Suprapubic skin (tissue), 4 donors: ENCODE results near the gene CHTOP. TPM values are rescaled to one million over a fixed set of nuclear protein-coding genes. Genes with fewer than 3 reads are reported as not detected.
A peak's percentile ranks its signal among the peaks of the same experiment; 100 is the strongest.

Experiments
- DNase-seq, 2 donors: peaks; one replicate each; pipeline ENCODE4 v3.0.0-alpha.2; 2019; ENCODE audit warnings: low spot score in 2 of 2
- H3K27ac ChIP-seq: fragments of 200-600 bp; sonication (generic); one replicate; pipeline ENCODE4 v1.5.1; 2019
- H3K27me3 ChIP-seq: fragments of 200-600 bp; sonication (generic); one replicate; pipeline ENCODE4 v1.5.1; 2019
- H3K36me3 ChIP-seq: fragments of 200-600 bp; sonication (generic); one replicate; pipeline ENCODE4 v1.5.1; 2019
- H3K4me1 ChIP-seq: fragments of 200-600 bp; sonication (generic); one replicate; pipeline ENCODE4 v1.5.1; 2019
- H3K4me3 ChIP-seq: fragments of 200-600 bp; sonication (generic); one replicate; pipeline ENCODE4 v1.5.1; 2019; ENCODE audit warnings: mild to moderate bottlenecking
- H3K9me3 ChIP-seq: fragments of 200-600 bp; sonication (generic); one replicate; pipeline ENCODE4 v1.5.1; 2019
- EP300 ChIP-seq: sonication (generic); formaldehyde crosslinking; IDR thresholded peaks from one replicate; pipeline ENCODE4 v1.6.1; 2017; ENCODE audit warnings: antibody characterized with exemption
- POLR2A ChIP-seq, 2 donors: fragments of 450-650 bp; IDR thresholded peaks; one replicate each; pipeline ENCODE4 v1.6.1; 2017; ENCODE audit warnings: antibody characterized with exemption in 2 of 2, mild to moderate bottlenecking in 2 of 2, moderate library complexity in 2 of 2
- POLR2AphosphoS5 ChIP-seq, 3 donors: sonication (generic); formaldehyde crosslinking; IDR thresholded peaks; one replicate each; pipeline ENCODE4 v1.6.1; 2017; ENCODE audit warnings: antibody characterized with exemption in 3 of 3
- WGBS: methylation state at CpG from one replicate; pipeline ENCODE4 v1.1.5; 2018; 5-methylcytosine and 5-hydroxymethylcytosine counted together
- total RNA-seq, 4 donors: library from RNA; depleted of rRNA; stranded (reverse); fragments of >200 nt; gene quantifications; one replicate each; pipeline ENCODE4 v1.1.0, GENCODE V29; 2016
- TF ChIP-seq, protein P1 (sequence below), 2 donors: fragments of 200-600 bp in 1 of 2; fragments of 450-650 bp in 1 of 2; sonication (generic) in 1 of 2; IDR thresholded peaks; one replicate each; pipeline ENCODE4 v1.5.1; 2016 to 2019; ENCODE audit warnings: antibody characterized with exemption in 2 of 2, mild to moderate bottlenecking in 1 of 2, moderate library complexity in 1 of 2

Gene CHTOP
- total RNA-seq, 4 donors from 2014 or later = 56.8 to 78.1 (median 58.2) TPM

- WGBS = 64% methylated on average over 6 of the region's 6 CpGs
- TF ChIP-seq POLR2AphosphoS5 (IDR thresholded peaks at IDR 0.05) (no peak), POLR2A (IDR thresholded peaks at IDR 0.05) (no peak), EP300 (no peak)
- TF ChIP-seq, protein P1, sequence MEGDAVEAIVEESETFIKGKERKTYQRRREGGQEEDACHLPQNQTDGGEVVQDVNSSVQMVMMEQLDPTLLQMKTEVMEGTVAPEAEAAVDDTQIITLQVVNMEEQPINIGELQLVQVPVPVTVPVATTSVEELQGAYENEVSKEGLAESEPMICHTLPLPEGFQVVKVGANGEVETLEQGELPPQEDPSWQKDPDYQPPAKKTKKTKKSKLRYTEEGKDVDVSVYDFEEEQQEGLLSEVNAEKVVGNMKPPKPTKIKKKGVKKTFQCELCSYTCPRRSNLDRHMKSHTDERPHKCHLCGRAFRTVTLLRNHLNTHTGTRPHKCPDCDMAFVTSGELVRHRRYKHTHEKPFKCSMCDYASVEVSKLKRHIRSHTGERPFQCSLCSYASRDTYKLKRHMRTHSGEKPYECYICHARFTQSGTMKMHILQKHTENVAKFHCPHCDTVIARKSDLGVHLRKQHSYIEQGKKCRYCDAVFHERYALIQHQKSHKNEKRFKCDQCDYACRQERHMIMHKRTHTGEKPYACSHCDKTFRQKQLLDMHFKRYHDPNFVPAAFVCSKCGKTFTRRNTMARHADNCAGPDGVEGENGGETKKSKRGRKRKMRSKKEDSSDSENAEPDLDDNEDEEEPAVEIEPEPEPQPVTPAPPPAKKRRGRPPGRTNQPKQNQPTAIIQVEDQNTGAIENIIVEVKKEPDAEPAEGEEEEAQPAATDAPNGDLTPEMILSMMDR (IDR thresholded peaks at IDR 0.05) = no peak
- H3K36me3 ChIP-seq = peaks cover 97% of the 10 kb centered on the region
- H3K4me1 ChIP-seq = peaks cover 12% of the 10 kb centered on the region
- no peak overlapping the region for H3K4me3 ChIP-seq
- no peaks in the 10 kb centered on the region for H3K27me3 ChIP-seq
- no peaks in the 10 kb centered on the region for H3K9me3 ChIP-seq
- H3K27ac ChIP-seq = no peak overlapping the region
- no peak for DNase-seq
Observed at GRCh38 chr1:153640861-153641260, 7.0 kb downstream of the CHTOP start.

DNA sequence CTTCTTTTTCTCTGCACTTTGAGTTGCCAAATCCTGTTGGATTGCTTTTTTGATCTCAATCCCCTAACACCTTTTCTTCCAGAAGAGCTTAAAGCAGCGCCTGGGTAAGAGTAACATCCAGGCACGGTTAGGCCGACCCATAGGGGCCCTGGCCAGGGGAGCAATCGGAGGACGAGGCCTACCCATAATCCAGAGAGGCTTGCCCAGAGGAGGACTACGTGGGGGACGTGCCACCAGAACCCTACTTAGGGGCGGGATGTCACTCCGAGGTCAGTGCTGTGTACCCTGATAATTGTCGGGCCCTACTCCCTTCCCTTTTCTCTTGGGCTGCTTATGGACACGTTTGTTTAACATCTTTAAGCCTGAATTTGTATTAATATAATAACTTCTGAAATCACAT, 8.3 kb downstream of the CHTOP start:
- H3K4me1 ChIP-seq = peaks cover 9% of the 10 kb centered on the region
- TF ChIP-seq POLR2A (IDR thresholded peaks at IDR 0.05) (no peak), EP300 (no peak), POLR2AphosphoS5 (IDR thresholded peaks at IDR 0.05) (no peak)
- TF ChIP-seq, protein P1 (IDR thresholded peaks at IDR 0.05) = no peak
- no peak overlapping the region for H3K4me3 ChIP-seq
- no peaks in the 10 kb centered on the region for H3K9me3 ChIP-seq
- H3K27me3 ChIP-seq = no peaks in the 10 kb centered on the region
- H3K36me3 ChIP-seq = peaks cover 95% of the 10 kb centered on the region
- 86% methylated on average over 11 of the region's 11 CpGs for WGBS
- no peak overlapping the region for H3K27ac ChIP-seq
- no peak for DNase-seq

- no peaks in the 10 kb centered on the region for H3K27me3 ChIP-seq
- no peak overlapping the region for H3K4me3 ChIP-seq
- TF ChIP-seq POLR2A (IDR thresholded peaks at IDR 0.05) (no peak), EP300 (no peak), POLR2AphosphoS5 (IDR thresholded peaks at IDR 0.05) (no peak)
- TF ChIP-seq, protein P1 (IDR thresholded peaks at IDR 0.05) = no peak
- H3K27ac ChIP-seq = no peak overlapping the region
- no peaks in the 10 kb centered on the region for H3K9me3 ChIP-seq
- 93% methylated on average over 11 of the region's 11 CpGs for WGBS
- DNase-seq = peak; percentile 43 to 55
- H3K4me1 ChIP-seq = peaks cover 4% of the 10 kb centered on the region
- peaks cover 86% of the 10 kb centered on the region for H3K36me3 ChIP-seq
Observed at GRCh38 chr1:153643100-153643499, 9.2 kb downstream of the CHTOP start.

GRCh38 chr1:153643816-153644215, 9.9 kb downstream of the CHTOP start:
- no peak overlapping the region for H3K27ac ChIP-seq
- H3K4me1 ChIP-seq = peaks cover 4% of the 10 kb centered on the region
- no peaks in the 10 kb centered on the region for H3K27me3 ChIP-seq

DNA sequence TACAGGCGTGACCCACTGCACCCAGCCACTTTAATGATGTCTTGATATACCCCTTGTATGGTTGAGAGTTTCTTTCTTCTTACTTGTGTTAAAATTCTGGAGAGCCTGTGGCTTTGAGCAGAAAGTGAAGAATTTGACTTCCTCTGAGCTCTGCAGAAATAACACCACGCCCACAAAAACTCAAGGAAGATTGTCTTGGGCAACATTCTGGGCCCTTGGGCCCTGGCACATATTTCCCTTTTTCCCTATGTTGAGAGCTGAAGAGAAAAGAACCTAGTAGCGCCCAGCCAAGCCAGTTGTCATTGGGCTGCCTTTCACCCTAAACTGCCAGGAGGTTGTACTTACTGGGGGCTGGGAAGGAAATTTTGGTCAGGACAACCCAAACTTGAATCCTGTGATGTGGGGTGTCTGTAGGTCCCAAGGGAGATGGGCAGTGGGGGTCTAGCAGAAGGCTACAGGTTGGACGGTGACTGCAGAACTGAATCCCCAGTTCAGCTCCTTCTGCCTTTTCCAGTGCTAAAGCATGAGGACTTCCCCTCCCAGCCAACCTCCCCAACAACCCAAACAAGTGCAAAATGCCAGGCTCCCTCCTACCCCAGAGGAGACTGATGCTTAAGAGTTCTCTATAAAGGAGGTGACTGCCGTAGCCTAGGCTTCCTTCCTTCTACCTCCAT, 12.9 kb downstream of the CHTOP start:
- DNase-seq = peak in 1 of 2 donors; percentile 55
- Histone ChIP-seq H3K9me3 (no peaks in the 10 kb centered on the region), H3K27ac (peak overlapping the region; percentile 12), H3K4me1 (peaks cover 10% of the 10 kb centered on the region), H3K27me3 (no peaks in the 10 kb centered on the region), H3K4me3 (no peak overlapping the region), H3K36me3 (peaks cover 49% of the 10 kb centered on the region)
- TF ChIP-seq POLR2A (IDR thresholded peaks at IDR 0.05) = no peak
- TF ChIP-seq EP300 = no peak
- TF ChIP-seq, protein P1 (IDR thresholded peaks at IDR 0.05) = no peak
- no peak for TF ChIP-seq POLR2AphosphoS5 (IDR thresholded peaks at IDR 0.05)
- 71% methylated on average over 5 of the region's 5 CpGs for WGBS

More at GRCh38 chr1:153643816-153644215, 9.9 kb downstream of the CHTOP start:
- Histone ChIP-seq H3K36me3 (peaks cover 79% of the 10 kb centered on the region), H3K4me3 (no peak overlapping the region), H3K9me3 (no peaks in the 10 kb centered on the region)
- no peak for DNase-seq
- TF ChIP-seq POLR2AphosphoS5 (IDR thresholded peaks at IDR 0.05) = no peak
- no peak for TF ChIP-seq EP300
- TF ChIP-seq POLR2A (IDR thresholded peaks at IDR 0.05) = no peak
- TF ChIP-seq, protein P1 (IDR thresholded peaks at IDR 0.05) = no peak
